Stimulated activated naive CD8-positive, alpha-beta T cell treated with anti-CD3 and anti-CD28 coated beads, Interleukin-15, amount 100 ng/mL, for 72 hours (primary cell): ENCODE measurements around the gene AKAP5.

Source experiments
- ATAC-seq: fragments of 150-1000 bp; cut with Tn5 transposase; 2 replicates; pipeline ENCODE4 v1.10.0; 2021; ENCODE audit warnings: mild to moderate bottlenecking, moderate library complexity
- DNase-seq, 2 donors: peaks; one replicate each; pipeline ENCODE4 v3.0.0; 2021 to 2022
- H3K27ac Mint-ChIP-seq, 2 donors: one replicate each; pipeline ENCODE4 v1.8.0; 2022; ENCODE audit warnings: mild to moderate bottlenecking in 2 of 2, mixed read lengths in 2 of 2, moderate library complexity in 2 of 2
- H3K27me3 Mint-ChIP-seq: one replicate; pipeline ENCODE4 v1.8.0; 2022; ENCODE audit warnings: mixed read lengths
- H3K4me1 Mint-ChIP-seq: one replicate; pipeline ENCODE4 v1.8.0; 2022; ENCODE audit warnings: mild to moderate bottlenecking, mixed read lengths
- H3K4me3 Mint-ChIP-seq, 2 donors: one replicate each; pipeline ENCODE4 v1.8.0; 2022; ENCODE audit warnings: mild to moderate bottlenecking in 2 of 2, mixed read lengths in 2 of 2, moderate library complexity in 1 of 2
- H3K9me3 Mint-ChIP-seq, 2 donors: one replicate each; pipeline ENCODE4 v1.8.0; 2022; ENCODE audit warnings: mixed read lengths in 2 of 2

Gene AKAP5

DNA sequence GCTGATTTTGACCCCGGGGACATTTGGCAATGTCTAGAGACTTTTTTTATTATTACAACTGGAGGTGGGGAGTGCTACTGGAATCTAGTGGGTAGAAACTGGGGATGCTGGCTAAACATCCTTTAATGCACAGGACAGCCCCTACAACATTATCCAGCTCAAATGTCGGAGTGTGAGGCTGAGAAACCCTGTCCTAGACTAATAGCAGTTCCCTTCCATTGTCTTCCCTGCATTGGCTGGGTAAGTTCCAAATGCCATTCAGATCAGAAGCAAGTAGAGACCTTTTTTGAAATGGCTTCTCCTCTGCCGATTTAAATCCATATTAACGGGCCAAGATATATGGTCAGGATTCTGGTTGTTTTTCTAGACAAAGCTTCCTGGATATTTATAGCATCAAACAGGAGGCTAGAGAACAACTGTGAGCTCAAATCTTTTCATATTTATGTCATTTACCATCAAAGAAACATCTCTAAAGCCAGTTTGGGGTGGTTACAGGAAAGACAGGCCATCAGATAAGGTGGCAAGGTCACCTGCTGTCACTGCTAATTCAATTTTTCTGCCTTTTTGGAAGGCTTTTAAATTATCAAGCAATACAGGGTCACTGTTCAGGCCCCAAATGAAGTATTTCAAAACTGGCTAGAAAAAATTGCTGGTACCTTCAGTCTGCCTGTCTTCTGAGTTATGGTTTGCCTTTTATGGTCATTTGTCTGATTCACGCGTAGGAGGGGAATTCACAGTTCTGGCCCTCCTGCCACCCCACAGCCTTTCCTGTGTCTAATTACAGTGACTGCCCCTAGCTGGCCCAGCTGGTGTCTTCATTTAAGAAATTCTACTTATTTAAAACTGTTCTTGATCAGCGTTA, 20.1 kb upstream of the AKAP5 start:
- no peaks in the 10 kb centered on the region for H3K9me3 Mint-ChIP-seq
- peaks cover 67% of the 10 kb centered on the region for H3K4me1 Mint-ChIP-seq
- ATAC-seq (peak; percentile 96), DNase-seq (peak; percentile 45 to 67)
- peak overlapping the region; percentile 88 to 89 for H3K27ac Mint-ChIP-seq
- H3K4me3 Mint-ChIP-seq, result peak overlapping the region; percentile 55 to 58
- no peaks in the 10 kb centered on the region for H3K27me3 Mint-ChIP-seq

DNA sequence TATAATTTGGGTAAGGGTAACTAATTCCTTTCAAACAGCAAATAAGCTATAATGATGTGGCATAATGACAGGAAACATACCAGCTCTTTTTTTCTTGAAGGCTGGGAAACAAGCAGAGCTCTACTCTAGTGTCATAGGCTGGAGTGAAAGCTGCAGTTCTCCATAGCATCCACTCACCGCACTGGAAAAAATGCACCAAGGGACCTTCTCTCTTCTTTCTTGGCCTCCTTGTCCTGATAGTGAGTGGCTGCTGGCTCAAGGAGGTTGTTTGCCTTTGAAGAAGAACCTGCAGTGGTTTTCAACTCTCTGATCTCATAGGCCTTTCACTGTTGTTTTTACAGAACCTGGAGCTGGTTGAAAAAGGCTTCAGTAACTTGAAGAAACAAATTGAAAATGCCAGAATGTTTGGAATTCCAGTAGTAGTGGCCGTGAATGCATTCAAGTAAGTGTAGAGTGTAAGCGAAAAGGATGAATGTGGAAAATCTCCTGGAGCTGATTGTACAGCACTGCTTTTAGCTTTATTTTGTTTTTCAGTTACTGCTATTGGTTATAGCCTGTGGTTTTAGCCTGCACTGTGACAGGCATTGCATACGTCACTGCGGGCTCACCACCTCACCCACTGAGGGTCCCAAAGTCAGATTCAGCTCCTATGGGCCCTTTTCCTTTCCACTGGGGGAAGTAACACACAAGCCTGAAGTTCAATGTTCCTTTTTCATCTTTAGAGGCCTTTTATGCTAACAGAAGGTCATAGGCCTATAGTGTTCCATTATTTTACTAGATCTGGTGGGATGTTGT, 17.2 kb upstream of the AKAP5 start:
- Mint-ChIP-seq H3K27me3 (no peaks in the 10 kb centered on the region), H3K4me1 (peaks cover 73% of the 10 kb centered on the region), H3K27ac (peak overlapping the region in 1 of 2 donors; percentile 61), H3K9me3 (no peaks in the 10 kb centered on the region), H3K4me3 (peak overlapping the region in 1 of 2 donors; percentile 44)
- ATAC-seq (peak; percentile 67), DNase-seq (peak; percentile 19 to 31)

DNA sequence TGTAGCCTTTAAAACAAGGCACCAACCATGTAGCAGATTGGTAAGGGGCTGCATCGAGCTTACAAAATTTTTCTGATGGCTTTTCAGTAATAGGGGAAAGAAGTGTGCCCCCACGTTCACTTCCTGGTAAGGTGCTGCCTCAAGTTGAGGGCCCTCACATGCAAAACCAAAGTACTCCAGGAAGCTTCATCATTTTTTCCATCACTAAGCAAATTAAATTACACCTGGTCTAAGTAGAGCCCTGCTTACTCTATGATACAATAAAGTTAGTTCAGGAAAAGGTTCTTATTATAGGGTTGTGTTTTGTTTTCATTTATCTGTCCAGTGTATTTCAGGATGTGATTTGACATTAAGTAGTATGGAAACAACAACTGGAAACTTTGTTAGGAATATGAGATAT, 15.0 kb upstream of the AKAP5 start:
- no peaks in the 10 kb centered on the region for H3K9me3 Mint-ChIP-seq
- DNase-seq, result peak in 1 of 2 donors; percentile 21
- peak overlapping the region; percentile 66 to 98 for H3K27ac Mint-ChIP-seq
- H3K4me3 Mint-ChIP-seq, result peak overlapping the region in 1 of 2 donors; percentile 64
- peaks cover 53% of the 10 kb centered on the region for H3K4me1 Mint-ChIP-seq
- ATAC-seq, result peak; percentile 54
- H3K27me3 Mint-ChIP-seq, result no peaks in the 10 kb centered on the region

DNA sequence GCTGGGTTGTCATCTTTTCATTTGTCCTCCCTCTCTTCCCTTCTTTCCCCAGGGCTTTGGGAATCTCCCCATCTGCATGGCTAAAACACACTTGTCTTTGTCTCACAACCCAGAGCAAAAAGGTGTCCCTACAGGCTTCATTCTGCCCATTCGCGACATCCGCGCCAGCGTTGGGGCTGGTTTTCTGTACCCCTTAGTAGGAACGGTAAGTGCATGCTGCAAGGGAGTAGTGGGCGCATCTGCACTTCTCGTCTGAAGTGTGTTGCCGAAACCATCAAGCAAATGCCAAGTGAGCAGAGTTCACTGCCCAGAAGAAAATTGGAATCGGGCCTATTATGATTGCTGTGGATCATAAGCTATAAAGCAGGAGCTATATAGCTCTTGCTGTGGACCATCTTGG, 10.6 kb upstream of the AKAP5 start:
- H3K27ac Mint-ChIP-seq, result no peak overlapping the region

DNA sequence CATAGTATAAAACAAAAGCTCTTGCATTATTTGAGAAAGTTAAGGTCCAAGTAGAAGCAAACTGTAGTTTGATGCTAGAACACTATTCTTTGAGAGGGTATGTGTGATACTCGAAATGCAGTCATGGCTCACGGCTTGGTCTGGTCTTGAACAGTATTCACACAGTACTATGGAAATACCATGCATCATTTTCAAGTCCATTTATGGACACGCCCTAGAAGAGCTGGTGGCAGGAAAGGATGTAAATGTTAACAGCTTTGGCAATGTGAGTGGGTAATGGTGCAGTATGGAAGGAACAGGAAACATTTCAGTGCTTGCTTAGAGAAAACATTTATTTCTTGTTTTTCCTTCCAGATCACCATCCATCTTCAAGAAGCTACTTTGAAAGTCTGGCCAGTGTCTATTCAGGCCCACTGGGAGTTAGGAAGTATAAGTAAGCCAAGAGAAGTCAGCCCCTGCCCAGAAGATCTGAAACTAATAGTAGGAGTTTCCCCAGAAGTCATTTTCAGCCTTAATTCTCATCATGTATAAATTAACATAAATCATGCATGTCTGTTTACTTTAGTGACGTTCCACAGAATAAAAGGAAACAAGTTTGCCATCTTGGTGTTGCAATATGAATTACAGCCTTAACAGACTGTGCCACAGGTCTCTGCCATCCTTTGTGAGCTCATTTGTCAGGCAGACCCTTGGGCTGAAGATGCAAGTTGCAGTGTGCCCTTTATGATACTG, 5.7 kb upstream of the AKAP5 start:
- Mint-ChIP-seq H3K4me1 (peaks cover 20% of the 10 kb centered on the region), H3K27me3 (no peaks in the 10 kb centered on the region), H3K4me3 (no peak overlapping the region), H3K9me3 (no peaks in the 10 kb centered on the region), H3K27ac (peak overlapping the region in 1 of 2 donors; percentile 93)
- no peak for DNase-seq
- ATAC-seq, result no peak

More for the DNA sequence above, 10.6 kb upstream of the AKAP5 start:
- DNase-seq, result no peak
- no peak overlapping the region for H3K4me3 Mint-ChIP-seq
- H3K27me3 Mint-ChIP-seq, result no peaks in the 10 kb centered on the region
- peaks cover 16% of the 10 kb centered on the region for H3K4me1 Mint-ChIP-seq
- ATAC-seq, result no peak
- H3K9me3 Mint-ChIP-seq, result no peaks in the 10 kb centered on the region

DNA sequence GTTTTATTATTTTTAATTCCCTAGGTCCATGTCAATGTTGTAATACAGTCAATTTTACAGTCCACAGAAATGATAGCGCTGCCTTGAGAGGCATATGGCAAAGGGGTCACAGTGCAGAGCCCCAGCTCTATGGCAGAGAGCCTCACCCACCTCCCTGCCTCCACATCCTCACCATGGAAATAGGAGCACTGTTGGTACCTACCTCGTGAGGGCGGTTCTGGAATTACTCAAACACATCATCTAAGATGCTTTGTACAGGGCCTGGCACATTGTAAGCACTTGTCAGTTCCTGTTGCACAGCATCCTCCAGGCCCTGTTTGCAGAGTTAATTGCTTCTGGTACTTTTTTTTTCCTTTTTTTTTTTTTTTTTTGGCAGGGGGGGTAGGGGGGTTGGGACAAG, 4.1 kb upstream of the AKAP5 start:
- DNase-seq, result no peak
- Mint-ChIP-seq H3K9me3 (no peaks in the 10 kb centered on the region), H3K4me1 (peaks cover 30% of the 10 kb centered on the region), H3K4me3 (no peak overlapping the region), H3K27ac (no peak overlapping the region), H3K27me3 (no peaks in the 10 kb centered on the region)
- ATAC-seq, result no peak

DNA sequence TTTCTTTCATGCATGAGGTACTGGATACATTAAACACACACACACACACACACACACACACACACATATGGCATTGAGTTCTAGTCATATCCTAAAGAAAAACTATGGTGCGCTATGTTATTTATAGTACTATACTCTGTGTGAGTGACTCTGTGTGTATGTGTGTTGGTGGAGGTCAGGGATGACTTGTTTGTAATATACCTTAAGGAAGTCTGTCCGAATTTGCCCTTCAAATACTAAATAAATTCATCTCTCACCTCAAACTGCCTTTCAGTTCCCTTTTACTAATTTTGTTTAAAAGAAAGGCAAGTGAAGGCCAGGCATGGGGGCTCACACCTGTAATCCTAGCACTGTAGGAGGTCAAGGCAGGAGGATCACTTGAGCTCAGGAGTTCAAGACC, 2.1 kb upstream of the AKAP5 start:
- no peak overlapping the region for H3K4me3 Mint-ChIP-seq
- H3K4me1 Mint-ChIP-seq, result peaks cover 45% of the 10 kb centered on the region
- no peak overlapping the region for H3K27ac Mint-ChIP-seq
- no peaks in the 10 kb centered on the region for H3K27me3 Mint-ChIP-seq
- H3K9me3 Mint-ChIP-seq, result no peaks in the 10 kb centered on the region
- DNase-seq (no peak), ATAC-seq (no peak)

DNA sequence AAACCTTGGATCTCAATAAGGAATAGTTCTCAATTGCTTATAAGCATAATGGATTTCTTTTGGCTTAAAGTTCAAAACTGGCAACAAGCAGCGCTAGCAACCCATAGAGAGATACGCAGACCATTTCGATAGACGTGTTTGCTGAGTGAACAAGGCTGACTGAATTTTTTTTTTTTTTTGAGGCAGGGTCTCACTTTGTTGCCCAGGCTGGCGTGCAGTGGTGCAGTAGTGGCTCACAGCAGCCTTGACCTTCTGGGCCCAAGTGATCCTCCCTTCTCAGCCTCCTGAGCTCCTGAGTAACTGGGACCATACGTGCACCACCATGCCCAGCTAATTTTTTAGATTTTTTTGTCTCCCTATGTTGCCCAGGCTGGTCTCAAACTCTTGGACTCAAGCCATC, 1.4 kb upstream of the AKAP5 start:
- H3K9me3 Mint-ChIP-seq, result no peaks in the 10 kb centered on the region
- ATAC-seq (no peak), DNase-seq (no peak)
- no peaks in the 10 kb centered on the region for H3K27me3 Mint-ChIP-seq
- no peak overlapping the region for H3K27ac Mint-ChIP-seq
- H3K4me3 Mint-ChIP-seq, result no peak overlapping the region
- peaks cover 51% of the 10 kb centered on the region for H3K4me1 Mint-ChIP-seq

DNA sequence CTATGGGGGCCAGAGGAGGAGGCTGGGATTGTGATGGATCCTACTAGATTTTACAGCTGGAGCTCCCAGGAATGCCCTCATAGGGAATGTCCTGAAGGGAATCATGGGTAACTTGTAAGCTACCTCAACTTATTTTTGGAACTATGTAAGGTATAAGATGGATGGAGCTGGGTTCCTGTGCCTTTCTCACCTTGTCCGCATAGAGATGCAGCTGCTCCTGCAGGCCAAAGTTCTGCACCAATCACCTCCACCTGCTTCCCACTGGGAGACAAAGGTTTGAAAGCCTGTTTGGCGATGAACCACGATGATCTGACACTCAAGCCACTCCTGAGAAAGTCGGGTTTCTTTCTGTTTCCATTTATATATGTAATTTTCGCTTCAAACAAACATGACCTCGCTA, 648 bp upstream of the AKAP5 start:
- DNase-seq, result no peak
- peaks cover 52% of the 10 kb centered on the region for H3K4me1 Mint-ChIP-seq
- no peak for ATAC-seq

DNA sequence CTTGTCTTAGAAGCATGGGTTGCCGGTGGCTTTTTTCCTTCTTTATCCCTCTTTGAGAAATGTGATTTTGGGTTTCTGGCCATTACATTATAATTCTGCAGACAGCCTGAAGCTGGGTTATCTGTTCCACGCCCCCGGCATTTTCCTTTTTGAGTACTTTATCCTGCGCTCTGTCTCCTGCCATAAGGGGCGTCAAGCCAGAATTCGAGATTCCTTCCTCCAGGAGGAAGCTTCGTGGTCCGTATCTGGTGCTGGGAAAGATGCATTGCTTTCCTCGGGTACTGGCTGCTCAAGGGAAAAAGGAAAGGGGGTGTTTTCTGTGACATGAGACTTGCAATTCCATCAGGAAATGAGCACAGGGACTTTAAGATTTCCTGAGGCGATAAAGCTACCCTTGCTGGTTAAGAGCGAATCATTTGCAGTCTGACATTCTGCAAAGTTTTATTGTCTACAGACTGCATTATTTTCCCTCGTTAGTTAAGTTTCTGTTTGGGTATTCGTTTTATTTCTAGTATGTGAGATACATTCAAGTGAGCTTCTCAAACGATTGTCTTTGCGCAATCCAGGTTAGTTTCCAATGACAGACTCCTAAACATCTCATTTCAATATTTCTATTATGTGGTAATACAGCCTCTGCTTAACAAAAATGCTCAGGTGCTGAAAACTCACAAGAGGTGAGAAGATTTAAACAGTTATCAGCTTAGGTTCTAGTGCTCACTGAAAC, 694 bp downstream of the AKAP5 start:
- DNase-seq, result no peak
- Mint-ChIP-seq H3K9me3 (no peaks in the 10 kb centered on the region), H3K4me3 (peak overlapping the region; percentile 80 to 85), H3K27ac (peak overlapping the region; percentile 80 to 93), H3K4me1 (peaks cover 47% of the 10 kb centered on the region), H3K27me3 (no peaks in the 10 kb centered on the region)
- ATAC-seq, result peak; percentile 1

More for the DNA sequence above, 648 bp upstream of the AKAP5 start:
- Mint-ChIP-seq H3K4me3 (peak overlapping the region; percentile 85 to 92), H3K27ac (peak overlapping the region; percentile 87 to 88), H3K9me3 (no peaks in the 10 kb centered on the region), H3K27me3 (no peaks in the 10 kb centered on the region)

DNA sequence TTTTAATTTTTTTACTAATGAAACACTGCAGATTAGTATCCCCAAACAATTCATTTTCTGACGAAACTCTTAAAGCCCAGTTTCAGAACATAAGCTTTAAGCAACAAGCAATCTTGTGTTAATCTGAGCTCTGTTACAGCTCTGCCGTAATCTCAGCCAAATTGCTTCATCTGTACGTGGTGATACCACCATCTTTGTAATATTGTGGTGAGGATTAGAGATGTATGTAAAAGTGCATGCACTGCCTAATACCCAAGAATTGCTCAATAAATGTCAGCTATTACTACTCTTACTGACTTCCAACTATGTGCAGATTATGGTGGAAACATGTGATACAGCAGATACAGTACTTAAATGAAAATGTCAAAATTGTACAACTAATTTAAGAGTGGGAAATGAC, 1.8 kb downstream of the AKAP5 start:
- no peak for DNase-seq
- H3K4me1 Mint-ChIP-seq, result peaks cover 51% of the 10 kb centered on the region
- H3K27ac Mint-ChIP-seq, result no peak overlapping the region
- no peak overlapping the region for H3K4me3 Mint-ChIP-seq
- H3K27me3 Mint-ChIP-seq, result no peaks in the 10 kb centered on the region
- peak; percentile 16 for ATAC-seq
- no peaks in the 10 kb centered on the region for H3K9me3 Mint-ChIP-seq

DNA sequence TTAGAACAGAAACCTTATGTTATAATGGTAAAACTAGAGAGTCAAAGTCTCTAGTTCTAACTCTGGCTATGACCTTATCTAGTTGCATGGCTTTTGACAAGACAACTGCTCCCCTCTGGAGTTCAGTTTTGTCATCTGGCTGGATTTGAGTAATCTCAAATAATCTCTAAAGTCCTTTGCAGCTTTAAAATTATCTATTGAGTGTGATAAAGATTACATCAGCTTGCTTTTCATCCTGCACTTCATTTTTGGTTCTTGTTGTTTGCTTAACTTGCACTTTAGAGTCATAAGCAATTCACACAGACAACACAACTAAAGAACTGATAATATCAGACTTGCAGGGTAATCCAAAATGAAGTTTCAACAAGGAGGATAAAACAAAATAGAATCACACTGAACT, 2.3 kb downstream of the AKAP5 start:
- ATAC-seq, result no peak
- no peak overlapping the region for H3K27ac Mint-ChIP-seq
- peaks cover 51% of the 10 kb centered on the region for H3K4me1 Mint-ChIP-seq
- DNase-seq, result no peak
- peak overlapping the region in 1 of 2 donors; percentile 27 for H3K4me3 Mint-ChIP-seq
- H3K9me3 Mint-ChIP-seq, result no peaks in the 10 kb centered on the region
- no peaks in the 10 kb centered on the region for H3K27me3 Mint-ChIP-seq

DNA sequence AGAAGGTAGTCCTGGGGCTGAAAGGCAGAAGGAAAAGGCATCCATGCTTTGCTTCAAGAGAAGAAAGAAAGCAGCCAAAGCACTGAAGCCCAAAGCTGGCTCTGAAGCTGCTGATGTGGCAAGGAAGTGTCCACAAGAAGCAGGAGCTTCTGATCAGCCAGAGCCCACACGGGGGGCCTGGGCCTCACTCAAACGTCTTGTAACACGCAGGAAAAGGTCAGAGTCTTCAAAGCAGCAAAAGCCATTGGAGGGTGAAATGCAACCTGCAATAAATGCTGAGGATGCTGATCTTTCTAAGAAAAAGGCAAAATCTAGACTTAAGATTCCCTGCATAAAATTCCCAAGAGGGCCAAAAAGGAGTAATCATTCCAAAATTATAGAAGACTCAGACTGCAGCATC, 3.2 kb downstream of the AKAP5 start:
- Mint-ChIP-seq H3K27me3 (no peaks in the 10 kb centered on the region), H3K4me1 (peaks cover 51% of the 10 kb centered on the region), H3K4me3 (no peak overlapping the region), H3K27ac (peak overlapping the region in 1 of 2 donors; percentile 5), H3K9me3 (no peaks in the 10 kb centered on the region)
- no peak for DNase-seq
- ATAC-seq, result no peak

DNA sequence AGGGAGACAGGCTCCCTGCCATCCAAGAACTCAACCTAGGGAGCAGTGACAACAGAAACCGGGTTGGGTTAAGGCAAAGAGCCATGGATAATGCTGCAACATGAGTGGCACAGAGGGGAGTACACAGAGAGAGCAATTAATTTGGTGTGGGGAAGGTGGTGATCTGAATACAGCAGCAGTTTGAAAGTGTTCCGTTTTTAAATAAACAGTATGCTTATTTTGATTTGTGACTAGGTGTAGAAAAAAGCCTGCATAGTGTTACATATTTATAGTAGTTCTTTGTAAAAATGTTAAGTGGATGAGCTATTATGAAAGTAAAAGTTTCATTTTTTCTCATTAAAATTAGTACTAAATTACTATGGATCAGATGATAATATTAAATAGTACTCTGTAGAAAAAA, 8.7 kb downstream of the AKAP5 start:
- Mint-ChIP-seq H3K27ac (no peak overlapping the region), H3K9me3 (no peaks in the 10 kb centered on the region), H3K27me3 (no peaks in the 10 kb centered on the region), H3K4me3 (no peak overlapping the region), H3K4me1 (peaks cover 24% of the 10 kb centered on the region)
- DNase-seq (no peak), ATAC-seq (no peak)

DNA sequence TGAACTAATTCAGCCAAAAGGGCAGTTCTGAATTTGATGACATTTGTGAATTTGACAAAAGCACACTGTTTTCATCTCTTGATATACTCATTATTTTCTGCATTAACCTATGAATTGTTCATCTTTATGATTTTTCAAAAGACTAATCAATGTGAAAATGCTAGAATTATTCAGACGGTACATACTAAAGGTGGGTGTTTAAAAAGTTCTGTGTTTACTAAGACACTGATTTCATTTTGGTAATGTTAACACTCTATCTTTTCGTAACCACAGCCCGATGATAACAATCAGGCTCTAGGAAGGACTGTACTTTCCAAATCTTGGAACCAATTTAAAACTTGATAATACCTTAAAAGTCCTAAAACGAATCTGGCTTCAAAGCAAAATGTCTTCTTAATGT, 9.4 kb downstream of the AKAP5 start:
- DNase-seq (no peak), ATAC-seq (no peak)
- no peaks in the 10 kb centered on the region for H3K27me3 Mint-ChIP-seq
- peaks cover 21% of the 10 kb centered on the region for H3K4me1 Mint-ChIP-seq
- no peak overlapping the region for H3K27ac Mint-ChIP-seq
- H3K4me3 Mint-ChIP-seq, result no peak overlapping the region
- no peaks in the 10 kb centered on the region for H3K9me3 Mint-ChIP-seq
